ENCODE measurements around the gene ADGRL1. TPM values are rescaled to one million over a fixed set of nuclear protein-coding genes. Genes with fewer than 3 reads are reported as not detected.
"Not testable (repeated sequence)": the region's sequence is repeated elsewhere in the genome, so short reads cannot be mapped to it uniquely, and the experiment has no call there.

ADGRL1 gene
- total RNA-seq, 4 donors from 2014 or later = 45.9 to 55.4 (median 48.7) TPM

- Histone ChIP-seq H3K27ac (peak overlapping the region; percentile 54 to 68 (median 58)), H3K4me3 (peak overlapping the region; percentile 32 to 56 (median 50)), H3K36me3 (no peaks in the 10 kb centered on the region), H3K27me3 (peaks cover 13% of the 10 kb centered on the region), H3K9me3 (no peaks in the 10 kb centered on the region), H3K4me1 (peaks cover 5 to 21% (median 16%) of the 10 kb centered on the region in 4 donors)
- intact Hi-C loops (cut with DNase I; ENCODE audit: low total_unique reads) (no loop called here), in situ Hi-C loops (cut with MboI; ENCODE audit: low pct_ligation_motif_present in 1 of 4, low pct_unique_long_range_greater_than_20kb in 1 of 4, low sequenced_read_pairs in 3 of 4) (no loop called here)
- DNase-seq = peak; percentile 35
- whole genome bisulfite sequencing, 2 donors (ENCODE audit: low coverage in 1 of 2) = 0% methylated on average over 8 of the region's 20 CpGs; no CpG with 5 or more reads in 1 of the 2 donors
- TF ChIP-seq POLR2A (IDR thresholded peaks at IDR 0.05) (no peak), CTCF (IDR thresholded peaks at IDR 0.05) (no peak), POLR2AphosphoS5 (IDR thresholded peaks at IDR 0.05) (no peak), EP300 (IDR thresholded peaks at IDR 0.05; ENCODE audit: low read depth) (no peak)
These were observed 42.6 kb upstream of the ADGRL1 start for GRCh38 chr19:14248578-14249011.

DNA sequence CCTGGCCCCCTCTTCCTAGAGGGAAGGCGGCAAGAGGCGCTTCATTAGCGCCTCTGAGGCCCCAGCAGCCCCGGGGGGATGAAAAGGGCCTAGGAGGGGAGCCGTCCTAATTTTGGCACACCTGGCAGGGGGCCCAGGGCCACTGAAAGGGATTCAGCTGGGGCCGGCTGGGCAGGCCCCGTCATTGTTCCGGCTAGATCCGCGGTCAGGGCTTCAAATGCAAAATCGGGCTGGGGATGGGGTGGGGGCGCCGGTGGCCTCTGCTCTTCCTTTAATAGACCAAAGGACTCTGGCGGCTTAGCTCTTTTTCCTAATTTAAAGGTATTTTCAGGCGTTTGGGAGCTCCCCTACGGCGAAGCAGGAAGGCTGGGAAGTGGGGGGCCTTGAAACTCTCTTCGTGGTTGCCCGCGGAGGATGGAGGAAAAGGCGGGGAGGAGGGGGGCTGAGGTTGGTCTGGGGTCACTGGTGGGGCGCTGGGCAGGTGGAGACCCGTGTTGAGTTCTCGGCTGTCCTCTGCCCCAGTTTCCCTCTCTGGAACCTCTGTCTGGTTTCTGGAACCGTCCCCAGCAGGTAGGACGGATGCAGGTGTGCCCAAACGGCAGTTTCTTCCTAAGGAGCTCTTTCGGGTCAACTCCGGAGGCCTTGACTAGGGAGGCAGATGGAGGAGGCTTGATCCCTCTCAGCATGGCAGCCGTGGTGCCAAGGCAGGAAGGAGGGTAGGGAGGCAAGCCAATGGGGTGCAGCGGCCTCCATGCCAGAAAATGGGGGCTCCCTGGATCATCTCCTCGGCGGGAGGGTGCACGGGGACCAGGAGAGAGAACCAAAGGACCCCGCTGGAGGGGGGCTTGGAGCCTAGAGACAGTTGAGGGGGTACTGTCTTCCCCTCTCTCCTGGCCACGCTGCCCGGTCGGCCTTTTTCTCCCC is 41.8 kb upstream of the ADGRL1 start:
- peak; percentile 26 for DNase-seq
- 15% methylated on average over 33 of the region's 38 CpGs; no CpG with 5 or more reads in 1 of the 2 donors for WGBS, 2 donors (ENCODE audit: low coverage in 1 of 2)
- Histone ChIP-seq H3K4me3 (peak overlapping the region in 3 of 4 donors; percentile 32 to 56 (median 46)), H3K4me1 (peaks cover 5 to 21% (median 16%) of the 10 kb centered on the region in 4 donors), H3K27me3 (peaks cover 13% of the 10 kb centered on the region), H3K27ac (peak overlapping the region in 2 of 4 donors; percentile 54 to 68)
- in situ Hi-C loops (cut with MboI; ENCODE audit: low pct_ligation_motif_present in 1 of 4, low pct_unique_long_range_greater_than_20kb in 1 of 4, low sequenced_read_pairs in 3 of 4); intact Hi-C loops (cut with DNase I; ENCODE audit: low total_unique reads); H3K36me3 ChIP-seq; H3K9me3 ChIP-seq: not testable (repeated sequence)

DNA sequence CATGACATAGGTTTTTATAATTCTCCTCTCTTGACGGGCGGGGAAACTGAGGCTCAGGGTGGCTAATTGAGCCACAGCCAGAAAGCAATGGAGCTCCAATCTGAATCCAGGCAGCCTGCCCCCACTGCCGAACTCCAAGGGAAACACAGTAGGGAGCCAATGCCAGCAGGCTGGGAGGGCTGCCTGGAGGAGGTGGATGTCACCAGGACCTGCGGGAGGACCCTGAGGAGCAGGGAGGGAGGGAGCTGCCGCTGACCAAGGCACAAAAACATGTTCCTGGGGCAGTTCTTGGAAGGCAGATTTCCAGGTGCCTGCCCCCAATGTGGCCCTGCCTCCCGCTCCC is 41.2 kb upstream of the ADGRL1 start:
- 76% methylated on average over 5 of the region's 6 CpGs; no CpG with 5 or more reads in 1 of the 2 donors for WGBS, 2 donors (ENCODE audit: low coverage in 1 of 2)

GRCh38 chr19:14244393-14244792 is 38.4 kb upstream of the ADGRL1 start:
- H3K9me3 ChIP-seq; DNase-seq; H3K27ac ChIP-seq; H3K36me3 ChIP-seq; H3K4me3 ChIP-seq; in situ Hi-C loops (cut with MboI; ENCODE audit: low pct_ligation_motif_present in 1 of 4, low pct_unique_long_range_greater_than_20kb in 1 of 4, low sequenced_read_pairs in 3 of 4): not testable (repeated sequence)
- Histone ChIP-seq H3K27me3 (peaks cover 13% of the 10 kb centered on the region), H3K4me1 (peaks cover 5 to 20% (median 16%) of the 10 kb centered on the region in 4 donors)
- intact Hi-C loops (cut with DNase I; ENCODE audit: low total_unique reads) = loop anchor here (5.0 kb wide), 1 partner anchor 868 kb away; no protein-coding TSS in a partner anchor
- WGBS, 2 donors (ENCODE audit: low coverage in 1 of 2) = 67 to 73% methylated on average over 5 of the region's 5 CpGs

More for the DNA sequence above, 41.2 kb upstream of the ADGRL1 start:
- H3K9me3 ChIP-seq; H3K36me3 ChIP-seq; H3K4me3 ChIP-seq; intact Hi-C loops (cut with DNase I; ENCODE audit: low total_unique reads); in situ Hi-C loops (cut with MboI; ENCODE audit: low pct_ligation_motif_present in 1 of 4, low pct_unique_long_range_greater_than_20kb in 1 of 4, low sequenced_read_pairs in 3 of 4); DNase-seq; H3K27ac ChIP-seq: not testable (repeated sequence)
- Histone ChIP-seq H3K4me1 (peaks cover 5 to 21% (median 16%) of the 10 kb centered on the region in 4 donors), H3K27me3 (peaks cover 13% of the 10 kb centered on the region)

GRCh38 chr19:14243718-14244117 is 37.7 kb upstream of the ADGRL1 start:
- intact Hi-C loops (cut with DNase I; ENCODE audit: low total_unique reads) = loop anchor here (5.0 kb wide), 1 partner anchor 869 kb away; no protein-coding TSS in a partner anchor
- Histone ChIP-seq H3K4me1 (peaks cover 5 to 14% (median 10%) of the 10 kb centered on the region in 4 donors), H3K27me3 (peaks cover 13% of the 10 kb centered on the region)
- H3K36me3 ChIP-seq; H3K27ac ChIP-seq; in situ Hi-C loops (cut with MboI; ENCODE audit: low pct_ligation_motif_present in 1 of 4, low pct_unique_long_range_greater_than_20kb in 1 of 4, low sequenced_read_pairs in 3 of 4); H3K9me3 ChIP-seq; H3K4me3 ChIP-seq; DNase-seq: not testable (repeated sequence)
- 91% methylated on average over 12 of the region's 12 CpGs; no CpG with 5 or more reads in 1 of the 2 donors for WGBS, 2 donors (ENCODE audit: low coverage in 1 of 2)
